Lung (tissue), 12 donors: ENCODE results near the gene DHX8. TPM values are rescaled to one million over a fixed set of nuclear protein-coding genes. Genes with fewer than 3 reads are reported as not detected.

Experiments used
- ATAC-seq: fragments of 200-7000 bp; cut with Tn5 transposase; one replicate; pipeline ENCODE4 v1.9.1; 2020; ENCODE audit warnings: moderate number of reproducible peaks; ENCODE audit not compliant: insufficient read depth, low FRiP score
- DNase-seq, 3 donors: peaks; one replicate each; pipeline ENCODE4 v3.0.0-alpha.2; 2013 to 2017
- H3K27ac ChIP-seq, 2 donors: one replicate each; pipeline ENCODE4 v1.5.1; 2013; ENCODE audit warnings: mild to moderate bottlenecking in 2 of 2, moderate library complexity in 2 of 2, control low read depth in 1 of 2, inconsistent platforms in 1 of 2, low read depth in 1 of 2, low read length in 1 of 2
- H3K27me3 ChIP-seq, 3 donors: one replicate each; pipeline ENCODE4 v1.5.1; 2013; ENCODE audit warnings: low read length in 2 of 3; ENCODE audit not compliant: control insufficient read depth in 3 of 3, insufficient read depth in 3 of 3
- H3K36me3 ChIP-seq, 4 donors: one replicate each; pipeline ENCODE4 v1.5.1; 2013; ENCODE audit warnings: low read length in 4 of 4, mild to moderate bottlenecking in 1 of 4, moderate library complexity in 1 of 4; ENCODE audit not compliant: control insufficient read depth in 4 of 4, insufficient read depth in 4 of 4
- H3K4me1 ChIP-seq, 5 donors: one replicate each; pipeline ENCODE4 v1.5.1; 2013; ENCODE audit warnings: low read length in 5 of 5, mild to moderate bottlenecking in 2 of 5, moderate library complexity in 1 of 5; ENCODE audit not compliant: control insufficient read depth in 5 of 5, insufficient read depth in 5 of 5
- H3K4me3 ChIP-seq: one replicate; pipeline ENCODE4 v1.5.1; 2013; ENCODE audit warnings: mild to moderate bottlenecking, control low read depth, moderate library complexity
- H3K9ac ChIP-seq, 2 donors: one replicate each; pipeline ENCODE4 v1.5.1; 2013; ENCODE audit warnings: low read length in 2 of 2, control low read depth in 1 of 2; ENCODE audit not compliant: insufficient read depth in 1 of 2
- H3K9me3 ChIP-seq, 4 donors: one replicate each; pipeline ENCODE4 v1.5.1; 2013; ENCODE audit warnings: low read length in 3 of 4, mild to moderate bottlenecking in 1 of 4, moderate library complexity in 1 of 4; ENCODE audit not compliant: control insufficient read depth in 4 of 4, insufficient read depth in 3 of 4
- WGBS, 2 donors: extraction: QIAGEN DNeasy Blood & Tissue Kit; methylation state at CpG; one replicate each; pipeline ENCODE4 v1.1.7; 2013; 5-methylcytosine and 5-hydroxymethylcytosine counted together
- polyA plus RNA-seq, 2 donors: library from polyadenylated mRNA; stranded (reverse); fragments of 200-250 nt; gene quantifications; one replicate each; pipeline ENCODE4 v1.2.1, GENCODE V29; 2013
- total RNA-seq, 2 donors: library from RNA; depleted of rRNA in 1 of 2; stranded (reverse); fragments of >200 nt in 1 of 2; gene quantifications; one replicate each; pipeline ENCODE4 v1.2.1, GENCODE V29; 2014 to 2021
- TF ChIP-seq, protein P1 (sequence below): IDR thresholded peaks from 2 replicates; pipeline ENCODE4 v1.5.1; 2012; ENCODE audit warnings: mild to moderate bottlenecking; ENCODE audit errors: control extremely low read depth, extremely low read depth
- donor health status: control.
- donor health status: control.
- donor health status: Bipolar disorder and iron deficiency.
- donor health status: healthy.
- donor health status: DM: yes; HTN: yes; CAD: no.

Gene DHX8
- total and polyA plus RNA-seq, 4 donors, result 24.7 to 45.1 (median 38.2) TPM

- Histone ChIP-seq H3K9me3 (no peaks in the 10 kb centered on the region), H3K36me3 (no peaks in the 10 kb centered on the region), H3K4me1 (peaks cover 0 to 15% (median 4%) of the 10 kb centered on the region in 5 donors), H3K27ac (no peak overlapping the region), H3K4me3 (no peak overlapping the region), H3K9ac (no peak overlapping the region), H3K27me3 (peaks cover 0 to 2% (median 0%) of the 10 kb centered on the region in 3 donors)
- TF ChIP-seq, protein P1, sequence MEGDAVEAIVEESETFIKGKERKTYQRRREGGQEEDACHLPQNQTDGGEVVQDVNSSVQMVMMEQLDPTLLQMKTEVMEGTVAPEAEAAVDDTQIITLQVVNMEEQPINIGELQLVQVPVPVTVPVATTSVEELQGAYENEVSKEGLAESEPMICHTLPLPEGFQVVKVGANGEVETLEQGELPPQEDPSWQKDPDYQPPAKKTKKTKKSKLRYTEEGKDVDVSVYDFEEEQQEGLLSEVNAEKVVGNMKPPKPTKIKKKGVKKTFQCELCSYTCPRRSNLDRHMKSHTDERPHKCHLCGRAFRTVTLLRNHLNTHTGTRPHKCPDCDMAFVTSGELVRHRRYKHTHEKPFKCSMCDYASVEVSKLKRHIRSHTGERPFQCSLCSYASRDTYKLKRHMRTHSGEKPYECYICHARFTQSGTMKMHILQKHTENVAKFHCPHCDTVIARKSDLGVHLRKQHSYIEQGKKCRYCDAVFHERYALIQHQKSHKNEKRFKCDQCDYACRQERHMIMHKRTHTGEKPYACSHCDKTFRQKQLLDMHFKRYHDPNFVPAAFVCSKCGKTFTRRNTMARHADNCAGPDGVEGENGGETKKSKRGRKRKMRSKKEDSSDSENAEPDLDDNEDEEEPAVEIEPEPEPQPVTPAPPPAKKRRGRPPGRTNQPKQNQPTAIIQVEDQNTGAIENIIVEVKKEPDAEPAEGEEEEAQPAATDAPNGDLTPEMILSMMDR, result no peak
- WGBS, 2 donors, result 55 to 61% methylated on average over 15 of the region's 15 CpGs
- DNase-seq (no peak), ATAC-seq (no peak)
Observed at GRCh38 chr17:43563600-43564594, 80.1 kb downstream of the DHX8 start.

- Histone ChIP-seq H3K36me3 (no peaks in the 10 kb centered on the region), H3K9me3 (no peaks in the 10 kb centered on the region), H3K4me1 (peaks cover 0 to 3% (median 0%) of the 10 kb centered on the region in 5 donors), H3K4me3 (no peak overlapping the region), H3K9ac (no peak overlapping the region), H3K27ac (no peak overlapping the region), H3K27me3 (no peaks in the 10 kb centered on the region)
- WGBS, 2 donors, result 80 to 87% methylated on average over 5 of the region's 5 CpGs
- TF ChIP-seq, protein P1, result no peak
- DNase-seq (no peak), ATAC-seq (no peak)
Observed at GRCh38 chr17:43568506-43569082, 84.8 kb downstream of the DHX8 start.

GRCh38 chr17:43570518-43570928, 86.7 kb downstream of the DHX8 start:
- TF ChIP-seq, protein P1, result no peak
- ATAC-seq (no peak), DNase-seq (no peak)
- Histone ChIP-seq H3K9ac (no peak overlapping the region), H3K27ac (no peak overlapping the region), H3K4me3 (no peak overlapping the region), H3K27me3 (no peaks in the 10 kb centered on the region), H3K36me3 (no peaks in the 10 kb centered on the region), H3K9me3 (no peaks in the 10 kb centered on the region), H3K4me1 (no peaks in the 10 kb centered on the region)
- 89 to 96% methylated on average over 3 of the region's 3 CpGs for WGBS, 2 donors
